Caco-2 (cell line): ENCODE measurements around the gene CFAP46. TPM values are rescaled to one million over a fixed set of nuclear protein-coding genes. Genes with fewer than 3 reads are reported as not detected.
A peak's percentile ranks its signal among the peaks of the same experiment; 100 is the strongest.

Experiments
- BruUV-seq: library from RNA; stranded (reverse); fragments of 400-500 nt; replicated peaks from 2 replicates; lab custom pipeline; 2021; lab: Mats Ljungman, UMichigan
- CTCF ChIA-PET: fragments of 300-600 bp; sonication (Branson Sonifier 250); formaldehyde crosslinking; loops from one replicate; lab custom pipeline; 2022; ENCODE audit warnings: antibody characterized with exemption; lab: Charles Lee
- POLR2A ChIA-PET: fragments of 300-600 bp; sonication (Branson Sonifier 250); formaldehyde crosslinking; loops from one replicate; lab custom pipeline; 2022; ENCODE audit warnings: antibody characterized with exemption; lab: Charles Lee
- DNase-seq, 2 experiments: peaks; one replicate each; pipeline versions ENCODE4 v3.0.0 to v3.0.0-alpha.2; 2020 to 2022
- H3K27me3 ChIP-seq: replicated peaks from 2 replicates; pipeline ENCODE4 v1.6.0; 2011; ENCODE audit warnings: low read length; ENCODE audit not compliant: control insufficient read depth, insufficient read depth
- H3K36me3 ChIP-seq: 2 replicates; pipeline ENCODE4 v1.5.1; 2011; ENCODE audit warnings: low read length; ENCODE audit not compliant: control insufficient read depth, insufficient read depth
- H3K4me1 ChIP-seq: fragments of 250-450 bp; sonication (Bioruptor Pico); 2 replicates; pipeline ENCODE4 v1.5.1; 2020; ENCODE audit warnings: mild to moderate bottlenecking
- H3K4me3 ChIP-seq: 2 replicates; pipeline ENCODE4 v1.5.1; 2011; ENCODE audit warnings: low read depth, mild to moderate bottlenecking, control low read depth, low read length
- H3K9me3 ChIP-seq: fragments of 250-450 bp; sonication (Bioruptor Pico); 2 replicates; pipeline ENCODE4 v1.5.1; 2020; ENCODE audit warnings: mild to moderate bottlenecking, moderate library complexity
- H3K27ac Mint-ChIP-seq: one replicate; pipeline ENCODE4 v1.8.0; 2022; ENCODE audit warnings: mixed read lengths; ENCODE audit not compliant: unreplicated experiment
- H3K27me3 Mint-ChIP-seq: one replicate; pipeline ENCODE4 v1.8.0; 2022; ENCODE audit warnings: mixed read lengths; ENCODE audit not compliant: insufficient read depth, unreplicated experiment
- H3K36me3 Mint-ChIP-seq: one replicate; pipeline ENCODE4 v1.8.0; 2022; ENCODE audit warnings: mild to moderate bottlenecking, mixed read lengths; ENCODE audit not compliant: insufficient read depth, unreplicated experiment
- H3K4me1 Mint-ChIP-seq: one replicate; pipeline ENCODE4 v1.8.0; 2022; ENCODE audit warnings: low read depth, mixed read lengths; ENCODE audit not compliant: unreplicated experiment
- H3K4me3 Mint-ChIP-seq: one replicate; pipeline ENCODE4 v1.8.0; 2022; ENCODE audit warnings: mild to moderate bottlenecking, moderate library complexity, mixed read lengths; ENCODE audit not compliant: unreplicated experiment
- H3K9me3 Mint-ChIP-seq: one replicate; pipeline ENCODE4 v1.8.0; 2022; ENCODE audit warnings: mixed read lengths; ENCODE audit not compliant: unreplicated experiment
- CTCF ChIP-seq, 2 experiments: fragments of 200-600 bp in 1 of 2; IDR thresholded peaks; 1 replicate in 1 of 2; 2 replicates in 1 of 2; pipeline versions ENCODE4 v1.5.1 to v1.8.0; 2011 to 2022; ENCODE audit warnings: antibody characterized with exemption in 1 of 2, control low read depth in 1 of 2, inconsistent platforms in 1 of 2, low read depth in 1 of 2, low read length in 1 of 2, mild to moderate bottlenecking in 1 of 2, moderate library complexity in 1 of 2; ENCODE audit not compliant: insufficient read depth in 1 of 2, severe bottlenecking in 1 of 2, unreplicated experiment in 1 of 2
- intact Hi-C: fragments of 100-400 bp; cut with micrococcal nuclease; formaldehyde crosslinking; loops from one replicate; pipeline ENCODE4 v1.10.0; 2022; ENCODE audit not compliant: unreplicated experiment
- total RNA-seq: library from RNA; stranded (reverse); gene quantifications from 2 replicates; pipeline ENCODE4 v1.2.3, GENCODE V29; 2022

CFAP46 gene
- total RNA-seq, 1 experiment from 2014 or later, result not detected

- Histone ChIP-seq H3K36me3 (no peaks in the 10 kb centered on the region), H3K4me3 (no peak overlapping the region), H3K27me3 (no peaks in the 10 kb centered on the region), H3K4me1 (no peaks in the 10 kb centered on the region), H3K9me3 (no peaks in the 10 kb centered on the region)
- ChIA-PET POLR2A (no interaction called here), CTCF (no interaction called here)
- Mint-ChIP-seq H3K27me3 (peaks cover 6% of the 10 kb centered on the region), H3K4me1 (no peaks in the 10 kb centered on the region), H3K27ac (no peak overlapping the region), H3K36me3 (no peaks in the 10 kb centered on the region), H3K4me3 (no peak overlapping the region), H3K9me3 (no peaks in the 10 kb centered on the region)
- no peak for TF ChIP-seq CTCF (IDR thresholded peaks at IDR 0.05; ENCODE audit: insufficient read depth in 1 of 2, low read depth in 1 of 2, low read length in 1 of 2, severe bottlenecking in 1 of 2, unreplicated experiment in 1 of 2)
- intact Hi-C loops, result no loop called here
- BruUV-seq, result no TSS peak
- peak in 1 of 2 experiments; percentile 29 for DNase-seq
Measured at GRCh38 chr10:132808383-132809231, 133.8 kb downstream of the CFAP46 start.

- no peak overlapping the region for H3K4me3 Mint-ChIP-seq
- no peak for DNase-seq
- no TSS peak for BruUV-seq
- no peak for TF ChIP-seq CTCF (IDR thresholded peaks at IDR 0.05; ENCODE audit: insufficient read depth in 1 of 2, low read depth in 1 of 2, low read length in 1 of 2, severe bottlenecking in 1 of 2, unreplicated experiment in 1 of 2)
- intact Hi-C loops, result no loop called here
- ChIA-PET CTCF (no interaction called here), POLR2A (no interaction called here)
- H3K27ac Mint-ChIP-seq, result no peak overlapping the region
- no peaks in the 10 kb centered on the region for H3K4me1 Mint-ChIP-seq
- no peaks in the 10 kb centered on the region for H3K9me3 Mint-ChIP-seq
- no peaks in the 10 kb centered on the region for H3K36me3 ChIP-seq
- H3K9me3 ChIP-seq, result no peaks in the 10 kb centered on the region
- peaks cover 6% of the 10 kb centered on the region for H3K27me3 Mint-ChIP-seq
- H3K4me3 ChIP-seq, result no peak overlapping the region
- no peaks in the 10 kb centered on the region for H3K27me3 ChIP-seq
- no peaks in the 10 kb centered on the region for H3K36me3 Mint-ChIP-seq
- no peaks in the 10 kb centered on the region for H3K4me1 ChIP-seq
Measured at GRCh38 chr10:132807621-132808049, 134.7 kb downstream of the CFAP46 start.

- no peaks in the 10 kb centered on the region for H3K9me3 ChIP-seq
- no peaks in the 10 kb centered on the region for H3K4me1 ChIP-seq
- ChIA-PET POLR2A (no interaction called here), CTCF (no interaction called here)
- Mint-ChIP-seq H3K27ac (no peak overlapping the region), H3K9me3 (no peaks in the 10 kb centered on the region), H3K4me1 (no peaks in the 10 kb centered on the region), H3K36me3 (no peaks in the 10 kb centered on the region), H3K4me3 (no peak overlapping the region), H3K27me3 (peaks cover 6% of the 10 kb centered on the region)
- intact Hi-C loops, result no loop called here
- H3K27me3 ChIP-seq, result no peaks in the 10 kb centered on the region
- TF ChIP-seq CTCF (IDR thresholded peaks at IDR 0.05; ENCODE audit: insufficient read depth in 1 of 2, low read depth in 1 of 2, low read length in 1 of 2, severe bottlenecking in 1 of 2, unreplicated experiment in 1 of 2), result no peak
- H3K36me3 ChIP-seq, result no peaks in the 10 kb centered on the region
- no peak overlapping the region for H3K4me3 ChIP-seq
- DNase-seq, result no peak
- no TSS peak for BruUV-seq
Measured at GRCh38 chr10:132806561-132807003, 135.8 kb downstream of the CFAP46 start.
